HL-60 (cell line): Measurements from ENCODE around the gene CBX4.

Experiments used
- GABPA ChIP-seq: IDR thresholded peaks from 2 replicates; pipeline ENCODE4 v1.6.1; 2012; ENCODE audit warnings: low read depth
- TF ChIP-seq, protein P1 (sequence below): IDR thresholded peaks from one replicate; pipeline ENCODE4 v1.5.1; 2011; ENCODE audit warnings: low read length, control low read depth, inconsistent platforms; ENCODE audit not compliant: insufficient read depth

DNA sequence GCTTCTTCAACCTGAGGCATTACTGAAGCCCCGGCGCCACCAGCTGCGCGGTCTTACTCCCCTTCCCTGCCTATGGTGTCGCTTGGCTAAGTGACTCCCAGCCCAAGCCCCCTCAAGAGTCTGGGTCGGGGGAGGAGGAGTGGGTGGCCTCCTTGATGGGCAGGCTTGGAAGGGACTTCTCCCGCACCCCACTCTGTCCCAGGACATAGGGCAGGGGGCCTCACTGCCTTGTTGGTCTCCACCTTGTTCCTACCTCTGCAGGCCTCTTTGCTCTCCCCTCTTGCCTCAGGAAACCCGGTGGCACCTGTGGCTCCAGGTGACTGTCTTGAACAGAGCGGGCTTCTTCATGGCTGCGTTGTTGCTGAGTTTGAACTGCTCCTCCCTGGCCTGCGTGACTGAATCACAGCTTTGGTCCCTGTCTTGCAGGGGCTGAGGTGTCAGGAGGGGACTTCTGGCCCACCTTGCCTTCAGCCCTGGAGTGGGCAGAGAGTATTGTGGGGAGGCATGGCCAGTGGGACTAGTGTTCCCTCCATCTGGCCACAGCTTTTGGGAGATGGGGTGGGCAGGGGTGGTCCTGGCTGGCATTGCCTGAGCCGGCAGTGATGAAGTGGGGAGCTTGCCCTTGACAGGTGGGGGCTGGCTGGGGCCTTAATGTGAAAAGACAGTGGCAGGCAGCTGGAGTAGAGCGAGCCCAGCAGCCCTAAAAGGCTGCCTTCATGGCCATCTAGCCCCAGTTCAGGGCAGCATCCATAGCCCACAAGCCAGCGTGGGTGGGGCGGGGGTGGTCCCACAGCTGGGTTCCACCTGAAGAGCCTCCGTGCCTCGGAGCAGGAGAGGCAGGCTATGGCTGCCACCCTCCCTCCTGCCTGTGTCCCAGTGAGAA lies 54.0 kb downstream of the CBX4 start:
- TF ChIP-seq, protein P1, sequence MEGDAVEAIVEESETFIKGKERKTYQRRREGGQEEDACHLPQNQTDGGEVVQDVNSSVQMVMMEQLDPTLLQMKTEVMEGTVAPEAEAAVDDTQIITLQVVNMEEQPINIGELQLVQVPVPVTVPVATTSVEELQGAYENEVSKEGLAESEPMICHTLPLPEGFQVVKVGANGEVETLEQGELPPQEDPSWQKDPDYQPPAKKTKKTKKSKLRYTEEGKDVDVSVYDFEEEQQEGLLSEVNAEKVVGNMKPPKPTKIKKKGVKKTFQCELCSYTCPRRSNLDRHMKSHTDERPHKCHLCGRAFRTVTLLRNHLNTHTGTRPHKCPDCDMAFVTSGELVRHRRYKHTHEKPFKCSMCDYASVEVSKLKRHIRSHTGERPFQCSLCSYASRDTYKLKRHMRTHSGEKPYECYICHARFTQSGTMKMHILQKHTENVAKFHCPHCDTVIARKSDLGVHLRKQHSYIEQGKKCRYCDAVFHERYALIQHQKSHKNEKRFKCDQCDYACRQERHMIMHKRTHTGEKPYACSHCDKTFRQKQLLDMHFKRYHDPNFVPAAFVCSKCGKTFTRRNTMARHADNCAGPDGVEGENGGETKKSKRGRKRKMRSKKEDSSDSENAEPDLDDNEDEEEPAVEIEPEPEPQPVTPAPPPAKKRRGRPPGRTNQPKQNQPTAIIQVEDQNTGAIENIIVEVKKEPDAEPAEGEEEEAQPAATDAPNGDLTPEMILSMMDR = no peak
- TF ChIP-seq GABPA = no peak
